Heart left ventricle (tissue), 13 donors: ENCODE data around the gene SPRYD7.

Experiments used
- CTCF ChIP-seq, 12 donors: fragments of 200-600 bp; sonication (generic) in 4 of 12; IDR thresholded peaks; one replicate each; pipeline versions ENCODE4 v1.5.0 to v1.8.0; 2018 to 2022; ENCODE audit warnings: antibody characterized with exemption in 12 of 12, mild to moderate bottlenecking in 5 of 12
- POLR2A ChIP-seq, 2 donors: fragments of 450-650 bp; IDR thresholded peaks; one replicate each; pipeline ENCODE4 v1.6.1; 2017; ENCODE audit warnings: antibody characterized with exemption in 2 of 2, mild to moderate bottlenecking in 2 of 2, moderate library complexity in 2 of 2
- donor health status: ischemic (EF 13 %, LVEDD 7.1; RV severe dilation, severe dysfunction).
- donor health status: DM: no; HTN: yes; CAD: no.
- donor health status: DM: no; HTN: no; CAD: no.
- donor health status: ischemic (EF 25% LVEDD 6.9; RV normal size, moderate dysfunction).
- donor health status: ischemic (EF 25% LVEDD 5.7; RV mildly dilated, moderate dysfunction).
- donor health status: ischemic (EF 35%, LVEDD 5.7; RV mildly dilated, moderate dysfunction).
- donor health status: nonischemic (EF 11% LVEDD 7.7; RV severe dilation, severe dysfunction).
- donor health status: DM: yes; HTN: yes; CAD: no.
- donor health status: PGD.
- donor health status: ischemic (EF 29% LVEDD 5.4; RV normal size, mild dysfunction).
- donor health status: nonischemic (EF 23%, LVEDD 6.1; RV moderate dilation, normal function).

DNA sequence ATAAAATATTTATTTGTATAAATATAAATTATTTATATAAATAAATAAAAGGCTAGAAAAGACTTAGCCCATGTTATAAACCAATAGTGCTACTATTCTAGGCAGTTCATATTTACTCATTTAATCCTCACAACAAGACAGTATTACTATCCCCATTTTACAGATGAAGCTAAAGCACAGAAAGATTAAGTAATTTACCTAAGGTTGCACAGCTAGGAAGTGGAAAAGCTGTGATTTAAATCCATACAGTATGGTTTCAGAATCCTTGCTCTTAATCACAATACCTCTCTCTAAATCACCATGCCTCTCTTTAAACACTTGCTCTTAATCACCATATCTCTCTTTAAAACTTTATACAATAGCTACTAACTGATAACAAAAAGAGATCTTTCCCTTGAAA lies 13.8 kb downstream of the SPRYD7 start:
- TF ChIP-seq CTCF (IDR thresholded peaks at IDR 0.05) (no peak), POLR2A (IDR thresholded peaks at IDR 0.05) (no peak)
